H1 (cell line): ENCODE results near the gene IPO11. TPM values are rescaled to one million over a fixed set of nuclear protein-coding genes. Genes with fewer than 3 reads are reported as not detected.

Experiments
- CTCF ChIA-PET: fragments of 300-600 bp; sonication (Branson Sonifier 250); formaldehyde crosslinking; loops from one replicate; lab custom pipeline; 2021; ENCODE audit not compliant: partially characterized antibody; lab: Charles Lee
- POLR2A ChIA-PET: fragments of 300-600 bp; sonication (Branson Sonifier 250); formaldehyde crosslinking; loops from one replicate; lab custom pipeline; 2021; ENCODE audit warnings: inconsistent platforms; ENCODE audit not compliant: partially characterized antibody; lab: Charles Lee
- DNase-seq, 2 experiments: peaks; one replicate each; pipeline versions ENCODE4 v3.0.0 to v3.0.0-alpha.2; 2010 to 2022; ENCODE audit warnings: low spot score in 2 of 2, low read depth in 1 of 2, mixed read lengths in 1 of 2
- FAIRE-seq: peaks from 2 replicates; lab custom pipeline; 2011; peaks lifted over from hg19 to GRCh38; lab: Jason Lieb, UNC
- H2AFZ ChIP-seq: 2 replicates; pipeline ENCODE4 v1.8.1; 2012; ENCODE audit warnings: low read length, inconsistent platforms
- H2AK5ac ChIP-seq: 2 replicates; pipeline ENCODE4 v1.6.1; 2013; ENCODE audit warnings: low read depth, low read length
- H2BK120ac ChIP-seq: replicated peaks from 2 replicates; pipeline ENCODE3; 2013; ENCODE audit warnings: low read depth, low read length, inconsistent platforms
- H2BK12ac ChIP-seq: 2 replicates; pipeline ENCODE4 v1.6.1; 2013; ENCODE audit warnings: low read depth, low read length
- H2BK15ac ChIP-seq: 2 replicates; pipeline ENCODE4 v1.6.1; 2013; ENCODE audit warnings: low read length
- H2BK20ac ChIP-seq: 2 replicates; pipeline ENCODE4 v1.6.1; 2013; ENCODE audit warnings: low read length
- H2BK5ac ChIP-seq: 2 replicates; pipeline ENCODE4 v1.6.1; 2013; ENCODE audit warnings: low read depth, low read length
- H3K14ac ChIP-seq: 2 replicates; pipeline ENCODE4 v1.6.1; 2013; ENCODE audit warnings: inconsistent platforms; ENCODE audit not compliant: insufficient read length
- H3K18ac ChIP-seq: 2 replicates; pipeline ENCODE4 v1.6.1; 2013; ENCODE audit warnings: low read length; ENCODE audit errors: extremely low read depth
- H3K23ac ChIP-seq: 2 replicates; pipeline ENCODE4 v1.6.1; 2013; ENCODE audit warnings: inconsistent platforms; ENCODE audit not compliant: insufficient read length
- H3K23me2 ChIP-seq: 2 replicates; pipeline ENCODE4 v1.6.1; 2013; ENCODE audit warnings: low read depth, low read length
- H3K27ac ChIP-seq: 2 replicates; pipeline ENCODE4 v1.6.1; 2011; ENCODE audit warnings: low read depth, low read length, inconsistent platforms
- H3K27me3 ChIP-seq, 4 experiments: replicated peaks in 1 of 4; 1 replicate in 1 of 4; 2 replicates in 3 of 4; pipeline versions ENCODE4 v1.6.1 to v1.8.1; 2011 to 2013; ENCODE audit warnings: low read length in 3 of 4, mild to moderate bottlenecking in 3 of 4, inconsistent platforms in 2 of 4, mixed read lengths in 2 of 4, moderate library complexity in 1 of 4; ENCODE audit not compliant: control insufficient read depth in 3 of 4, insufficient read depth in 3 of 4; ENCODE audit errors: extremely low read depth in 1 of 4
- H3K36me3 ChIP-seq, 4 experiments: 2 replicates each; pipeline versions ENCODE4 v1.6.1 to v1.8.1; 2011 to 2013; ENCODE audit warnings: mild to moderate bottlenecking in 4 of 4, low read length in 3 of 4, moderate library complexity in 2 of 4, control low read depth in 1 of 4, inconsistent platforms in 1 of 4; ENCODE audit not compliant: insufficient read depth in 4 of 4, control insufficient read depth in 2 of 4
- H3K4ac ChIP-seq: replicated peaks from 2 replicates; pipeline ENCODE3; 2013; ENCODE audit warnings: low read length, low read depth, mixed read lengths, inconsistent platforms; ENCODE audit not compliant: insufficient read length
- H3K4me1 ChIP-seq, 4 experiments: replicated peaks in 1 of 4; 1 replicate in 1 of 4; 2 replicates in 3 of 4; pipeline versions ENCODE4 v1.6.1 to v1.8.1; 2011 to 2013; ENCODE audit warnings: low read length in 3 of 4, inconsistent platforms in 2 of 4, mixed read lengths in 1 of 4; ENCODE audit not compliant: insufficient read depth in 4 of 4, control insufficient read depth in 3 of 4
- H3K4me2 ChIP-seq, 2 experiments: 2 replicates each; pipeline versions ENCODE4 v1.6.1 to v1.8.1; 2011 to 2013; ENCODE audit warnings: low read depth in 2 of 2, low read length in 2 of 2, control low read depth in 1 of 2, inconsistent platforms in 1 of 2, mild to moderate bottlenecking in 1 of 2; ENCODE audit not compliant: insufficient read depth in 1 of 2
- H3K4me3 ChIP-seq, 4 experiments: fragments of 200-600, 300-600 bp in 1 of 4; sonication (generic), shearing (Covaris generic), sonication (Bioruptor Twin) in 1 of 4; 2 replicates each; pipeline versions ENCODE4 v1.5.1 to v1.8.1; 2011 to 2016; ENCODE audit warnings: low read length in 4 of 4, low read depth in 3 of 4, control low read depth in 2 of 4, inconsistent platforms in 2 of 4, mild to moderate bottlenecking in 2 of 4, mixed read lengths in 1 of 4, moderate library complexity in 1 of 4; ENCODE audit not compliant: insufficient read depth in 2 of 4; ENCODE audit errors: extremely low read depth in 1 of 4
- H3K56ac ChIP-seq: replicated peaks from 2 replicates; pipeline ENCODE3; 2013; ENCODE audit warnings: low read depth, mild to moderate bottlenecking, mixed read lengths, low read length, inconsistent platforms; ENCODE audit not compliant: insufficient read length
- H3K79me1 ChIP-seq: 2 replicates; pipeline ENCODE4 v1.6.1; 2013; ENCODE audit warnings: low read depth, low read length, control low read depth
- H3K79me2 ChIP-seq, 2 experiments: 2 replicates each; pipeline versions ENCODE4 v1.6.1 to v1.8.1; 2012 to 2013; ENCODE audit warnings: low read length in 2 of 2, mild to moderate bottlenecking in 2 of 2, inconsistent platforms in 1 of 2; ENCODE audit not compliant: insufficient read depth in 2 of 2, control insufficient read depth in 1 of 2
- H3K9ac ChIP-seq, 4 experiments: replicated peaks in 1 of 4; 1 replicate in 1 of 4; 2 replicates in 3 of 4; pipeline versions ENCODE4 v1.6.1 to v1.8.1; 2011 to 2013; ENCODE audit warnings: low read depth in 3 of 4, low read length in 3 of 4, control low read depth in 2 of 4, mild to moderate bottlenecking in 2 of 4, moderate library complexity in 2 of 4, inconsistent platforms in 1 of 4; ENCODE audit errors: extremely low read depth in 1 of 4
- H3K9me3 ChIP-seq, 2 experiments: 2 replicates each; pipeline versions ENCODE4 v1.6.1 to v1.8.1; 2012 to 2013; ENCODE audit warnings: mild to moderate bottlenecking in 2 of 2, moderate library complexity in 2 of 2, control low read depth in 1 of 2, inconsistent platforms in 1 of 2, low read depth in 1 of 2, low read length in 1 of 2, mixed read lengths in 1 of 2; ENCODE audit not compliant: insufficient read depth in 2 of 2
- H4K20me1 ChIP-seq, 2 experiments: replicated peaks in 1 of 2; 2 replicates each; pipeline versions ENCODE3 to v1.8.1; 2011 to 2013; ENCODE audit warnings: inconsistent platforms in 2 of 2, low read length in 2 of 2, mild to moderate bottlenecking in 1 of 2; ENCODE audit not compliant: insufficient read depth in 2 of 2, control insufficient read depth in 1 of 2
- H4K5ac ChIP-seq: 2 replicates; pipeline ENCODE4 v1.6.1; 2013; ENCODE audit warnings: low read length, low read depth, mixed read lengths, inconsistent platforms; ENCODE audit not compliant: insufficient read length
- H4K8ac ChIP-seq: 2 replicates; pipeline ENCODE4 v1.8.0; 2013; ENCODE audit warnings: mild to moderate bottlenecking, moderate library complexity, low read length, inconsistent platforms; ENCODE audit not compliant: insufficient read depth; ENCODE audit errors: extremely low read depth
- H4K91ac ChIP-seq: replicated peaks from 2 replicates; pipeline ENCODE3; 2013; ENCODE audit warnings: low read length, mixed read lengths, inconsistent platforms; ENCODE audit not compliant: insufficient read length
- CHD1 ChIP-seq: IDR thresholded peaks from 2 replicates; pipeline ENCODE4 v1.6.1; 2012; ENCODE audit warnings: low read depth, low read length, improper control_type of control experiment
- CREB1 ChIP-seq: IDR thresholded peaks from 2 replicates; pipeline ENCODE4 v1.6.1; 2012; ENCODE audit warnings: inconsistent platforms
- JUN ChIP-seq: IDR thresholded peaks from 2 replicates; pipeline ENCODE4 v1.6.1; 2011; ENCODE audit warnings: low read depth, mild to moderate bottlenecking, improper control_type of control experiment, low read length
- POLR2A ChIP-seq, 2 experiments: IDR thresholded peaks; 1 replicate in 1 of 2; 2 replicates in 1 of 2; pipeline ENCODE4 v1.6.1; 2011; ENCODE audit warnings: low read depth in 2 of 2, low read length in 2 of 2, mild to moderate bottlenecking in 2 of 2; ENCODE audit errors: control extremely low read depth in 1 of 2
- RAD21 ChIP-seq, 2 experiments: IDR thresholded peaks in 1 of 2; conservative IDR thresholded peaks in 1 of 2; 2 replicates each; pipeline ENCODE4 v1.6.1; 2011; ENCODE audit warnings: low read depth in 2 of 2, low read length in 2 of 2, improper control_type of control experiment in 1 of 2, inconsistent platforms in 1 of 2, mild to moderate bottlenecking in 1 of 2, moderate library complexity in 1 of 2
- SIN3A ChIP-seq, 2 experiments: IDR thresholded peaks in 1 of 2; conservative IDR thresholded peaks in 1 of 2; 2 replicates each; pipeline ENCODE4 v1.6.1; 2011 to 2012; ENCODE audit warnings: low read length in 2 of 2, improper control_type of control experiment in 1 of 2, low read depth in 1 of 2, mild to moderate bottlenecking in 1 of 2
- TEAD4 ChIP-seq: IDR thresholded peaks from 2 replicates; pipeline ENCODE4 v1.6.1; 2012; ENCODE audit warnings: low read depth, low read length, inconsistent platforms, mixed read lengths
- WGBS, 2 experiments: shearing (Covaris generic) in 1 of 2; methylation state at CpG; one replicate each; pipeline versions ENCODE4 v1.1.6 to v1.1.7; 2013 to 2015; ENCODE audit warnings: low lambda C conversion rate in 2 of 2, mixed read lengths in 2 of 2, inconsistent platforms in 1 of 2, low coverage in 1 of 2, missing lambda C conversion rate in 1 of 2; ENCODE audit not compliant: insufficient replicate concordance in 2 of 2, insufficient coverage in 1 of 2, insufficient read length in 1 of 2; ENCODE audit errors: extremely low coverage in 1 of 2, missing lambda C conversion rate in 1 of 2; 5-methylcytosine and 5-hydroxymethylcytosine counted together
- polyA plus RNA-seq, 7 experiments: library from polyadenylated mRNA; depleted of rRNA in 3 of 7; stranded (reverse) in 5 of 7; unstranded in 2 of 7; fragments of >200 nt in 5 of 7; fragments of 200-250 nt in 2 of 7; gene quantifications; 1 replicate in 5 of 7; 2 replicates in 1 of 7; 4 replicates in 1 of 7; pipeline versions ENCODE4 v1.2.1 to v1.2.3, GENCODE V29; 2011 to 2013; ENCODE audit warnings: missing spikeins in 2 of 7, mixed read lengths in 2 of 7
- total RNA-seq: library from RNA; stranded (reverse); fragmentation: NEBNext Ultra II Directional; extraction: Animal tissue kit (Norgen Biotek cat#: 25700); gene quantifications from 2 replicates; pipeline ENCODE4 v1.2.1, GENCODE V29; 2021

The IPO11 gene
- total and polyA plus RNA-seq, 2 of the 8 experiments (the other 6 are each of a cell fraction or from before 2014, with no cell fraction given), result 23.6 to 64.4 TPM

DNA sequence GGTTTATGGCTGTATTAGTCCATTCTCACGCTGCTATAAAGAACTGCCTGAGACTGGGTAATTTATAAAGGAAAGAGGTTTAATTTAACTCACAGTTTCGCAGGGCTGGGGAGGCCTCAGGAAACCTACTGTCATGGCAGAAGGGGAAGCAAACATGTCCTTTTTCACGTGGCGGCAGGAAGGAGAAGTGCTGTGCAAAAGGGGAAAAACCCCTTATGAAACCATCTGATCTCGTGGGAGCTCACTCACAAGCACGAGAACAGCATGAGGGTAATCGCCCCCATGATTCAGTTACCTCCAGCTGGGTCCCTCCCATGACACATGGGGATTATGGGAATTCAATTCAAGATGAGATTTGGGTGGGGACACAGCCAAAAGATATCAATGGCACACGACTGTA is 180.0 kb downstream of the IPO11 start:
- Histone ChIP-seq H3K79me2 (no peaks in the 10 kb centered on the region), H2AFZ (no peak overlapping the region), H3K9me3 (no peaks in the 10 kb centered on the region), H3K36me3 (peaks cover 0 to 3% (median 0%) of the 10 kb centered on the region in 4 experiments; a peak in 3 of 8 replicates), H4K20me1 (no peaks in the 10 kb centered on the region), H2BK120ac (no peak overlapping the region), H3K4me1 (peaks cover 0 to 10% (median 0%) of the 10 kb centered on the region in 4 experiments; a peak in 2 of 7 replicates), H3K27ac (no peak overlapping the region), H3K4me2 (no peak overlapping the region), H3K18ac (no peak overlapping the region), H3K79me1 (no peaks in the 10 kb centered on the region), H4K91ac (no peak overlapping the region), H2BK20ac (no peak overlapping the region), H2BK12ac (no peak overlapping the region), H2AK5ac (no peak overlapping the region), H2BK15ac (no peak overlapping the region), H3K14ac (no peak overlapping the region), H2BK5ac (no peak overlapping the region), H3K4me3 (no peak overlapping the region), H4K8ac (no peak overlapping the region), H3K23me2 (no peaks in the 10 kb centered on the region), H3K4ac (no peak overlapping the region), H3K23ac (no peak overlapping the region), H4K5ac (no peak overlapping the region), H3K27me3 (no peaks in the 10 kb centered on the region), H3K9ac (no peak overlapping the region), H3K56ac (no peak overlapping the region)
- TF ChIP-seq JUN (no peak), POLR2A (IDR thresholded peaks at IDR 0.05; ENCODE audit: control extremely low read depth in 1 of 2, low read depth in 2 of 2, low read length in 2 of 2) (no peak), CREB1 (no peak), TEAD4 (no peak), RAD21 (IDR thresholded peaks at IDR 0.05 in 1 of 2, conservative IDR thresholded peaks at IDR 0.05 in 1 of 2; ENCODE audit: low read depth in 2 of 2, low read length in 2 of 2) (no peak), CHD1 (no peak), SIN3A (conservative IDR thresholded peaks at IDR 0.05 in 1 of 2, IDR thresholded peaks at IDR 0.05 in 1 of 2; ENCODE audit: low read depth in 1 of 2, low read length in 2 of 2) (no peak)
- ChIA-PET CTCF (interaction anchor here (0.6 kb wide), 1 partner anchor 132 kb away, joined by 3 read pairs; no protein-coding TSS in a partner anchor), POLR2A (no interaction called here)
- no peak for DNase-seq
- no peak for FAIRE-seq
- 89% methylated on average over 8 of the region's 8 CpGs; no CpG with 5 or more reads in 1 of the 2 experiments for WGBS, 2 experiments
